Stimulated activated CD8-positive, alpha-beta memory T cell treated with anti-CD3 and anti-CD28 coated beads, Interleukin-2, amount 100 ng/mL, for 48 hours (primary cell): ENCODE measurements around the gene MMP12.

Experiments used
- DNase-seq, 2 donors: peaks; one replicate each; pipeline ENCODE4 v3.0.0-alpha.2; 2020; ENCODE audit warnings: low read depth in 2 of 2

MMP12 gene

DNA sequence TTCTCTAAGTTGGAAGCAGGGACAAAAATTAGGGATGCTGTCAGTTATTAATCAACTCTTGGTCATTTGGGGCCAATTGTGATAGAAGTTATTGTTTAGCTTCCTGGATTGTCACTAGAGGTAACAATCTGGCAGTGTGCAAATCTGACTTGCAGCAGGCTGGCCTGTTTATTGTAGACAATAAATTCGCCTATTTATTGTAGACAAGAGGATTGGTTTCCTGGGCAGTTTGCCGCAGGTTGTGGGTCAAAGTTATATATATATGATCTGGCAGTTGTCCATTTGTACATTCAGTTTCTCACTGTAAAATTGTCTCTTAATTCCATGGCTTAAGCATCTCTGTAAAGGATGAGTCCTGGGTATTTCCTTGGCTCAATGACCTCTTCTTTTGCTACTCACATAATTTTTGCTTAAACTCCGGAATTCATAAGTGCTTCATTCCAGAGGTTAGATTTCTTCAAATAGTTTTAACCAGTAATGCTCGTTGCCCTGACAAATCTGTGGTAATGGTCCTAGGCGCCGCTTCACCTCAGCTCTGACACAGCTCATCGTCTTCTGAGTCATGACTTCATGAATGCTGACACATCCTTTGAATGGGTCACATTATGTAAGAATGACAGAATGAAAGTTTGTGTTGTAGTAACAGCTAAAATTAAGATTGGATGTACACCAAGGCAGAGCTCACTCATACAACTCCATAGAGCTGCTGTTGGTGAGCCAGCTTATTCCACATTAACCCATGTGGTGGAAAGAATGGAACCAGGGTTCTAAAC, 23.6 kb downstream of the MMP12 start:
- DNase-seq: no peak

DNA sequence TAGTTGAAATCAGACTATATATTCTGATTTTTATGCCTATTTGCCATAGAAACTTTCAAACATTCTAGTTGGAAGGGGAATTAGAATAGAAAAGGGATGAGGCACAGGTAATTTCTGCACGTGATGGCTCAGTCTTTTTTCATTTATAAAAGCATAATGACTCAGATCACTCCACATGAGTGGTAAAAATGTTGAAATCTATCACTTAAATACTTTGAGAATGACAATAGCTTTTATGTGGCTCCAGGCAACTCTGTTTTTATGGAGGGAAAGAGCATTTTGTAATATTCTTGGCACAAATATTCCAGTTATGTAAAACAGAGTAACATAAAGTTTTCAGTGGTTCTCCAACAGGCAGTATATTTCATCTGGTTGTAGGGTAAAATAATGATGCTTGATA, 25.5 kb downstream of the MMP12 start:
- DNase-seq: no peak

DNA sequence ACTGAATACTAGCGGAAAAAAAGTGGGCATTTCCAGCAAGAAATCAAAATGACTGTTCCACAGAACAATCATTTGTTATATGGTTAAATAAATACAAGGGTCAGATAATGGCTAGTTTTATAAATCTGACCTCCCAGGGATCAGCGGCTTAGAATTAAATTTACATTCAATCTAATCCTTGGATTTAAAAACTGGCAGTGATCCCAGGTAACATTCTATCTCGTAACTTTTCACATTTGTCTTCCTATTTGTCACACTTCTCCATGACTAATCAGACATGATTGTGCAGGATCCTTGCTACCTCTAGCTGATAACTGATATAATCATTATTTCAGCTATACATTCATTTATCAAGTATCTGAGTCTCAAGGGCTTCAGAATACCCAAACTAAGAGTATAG, 28.5 kb downstream of the MMP12 start:
- DNase-seq: no peak

DNA sequence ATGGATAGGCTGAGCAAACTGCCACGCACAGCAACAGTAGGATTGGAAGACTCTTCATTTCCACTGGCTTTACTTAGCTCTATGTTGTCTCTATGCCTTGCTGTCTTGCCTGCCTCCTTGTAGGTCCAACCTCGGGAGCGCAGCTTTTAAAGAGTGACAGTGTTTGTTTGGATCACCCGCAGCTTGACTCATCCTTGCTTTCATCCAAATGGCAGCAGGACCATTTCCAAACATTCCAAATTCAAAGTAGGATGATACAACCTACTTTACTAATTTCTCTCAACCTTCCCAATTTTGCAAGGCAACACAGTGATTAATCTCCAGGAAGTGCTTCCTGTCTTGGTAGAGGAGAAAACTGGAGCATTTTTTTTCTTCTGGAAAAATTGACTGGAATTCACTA, 31.3 kb downstream of the MMP12 start, which contains the start of gene MMP3:
MMP3 (minus strand) TSS at position 121 of the 400 bp plus-strand sequence; CDS start at position 58, 63 bp downstream.
- no peak for DNase-seq

DNA sequence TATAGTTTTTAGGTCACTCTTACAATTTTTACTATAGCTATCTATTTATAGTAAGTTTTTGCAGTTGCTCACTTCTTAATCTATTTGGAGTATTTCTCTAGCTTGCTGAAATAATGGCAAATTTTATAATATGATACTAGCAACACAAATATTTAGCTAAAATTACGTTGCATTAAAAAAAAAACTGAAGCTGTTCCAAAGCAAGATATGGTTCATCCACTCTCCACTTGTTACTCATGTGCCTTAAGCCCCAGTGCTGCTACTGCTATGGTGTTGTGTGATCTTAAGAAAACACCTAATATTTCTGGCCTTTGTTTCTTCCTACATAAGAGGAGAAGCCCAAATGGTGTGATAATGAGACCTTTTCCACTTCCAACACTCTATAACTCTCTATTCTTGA, 31.9 kb downstream of the MMP12 start:
- DNase-seq: no peak

DNA sequence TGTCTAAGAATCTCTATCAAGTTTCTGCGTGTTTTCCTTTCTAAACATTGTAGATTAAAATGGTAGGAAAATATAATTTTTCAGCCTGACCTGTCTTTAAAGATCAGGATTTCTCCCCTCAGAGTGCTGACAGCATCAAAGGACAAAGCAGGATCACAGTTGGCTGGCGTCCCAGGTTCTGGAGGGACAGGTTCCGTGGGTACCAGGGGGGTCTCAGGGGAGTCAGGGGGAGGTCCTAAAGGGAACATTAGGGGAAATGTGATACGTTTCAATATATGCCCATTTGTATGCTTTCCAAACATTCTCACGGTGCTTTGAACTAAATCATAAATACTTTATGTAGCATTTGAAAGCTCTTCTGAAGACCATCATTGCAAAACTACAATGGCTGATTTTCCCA, 34.8 kb downstream of the MMP12 start:
- no peak for DNase-seq

DNA sequence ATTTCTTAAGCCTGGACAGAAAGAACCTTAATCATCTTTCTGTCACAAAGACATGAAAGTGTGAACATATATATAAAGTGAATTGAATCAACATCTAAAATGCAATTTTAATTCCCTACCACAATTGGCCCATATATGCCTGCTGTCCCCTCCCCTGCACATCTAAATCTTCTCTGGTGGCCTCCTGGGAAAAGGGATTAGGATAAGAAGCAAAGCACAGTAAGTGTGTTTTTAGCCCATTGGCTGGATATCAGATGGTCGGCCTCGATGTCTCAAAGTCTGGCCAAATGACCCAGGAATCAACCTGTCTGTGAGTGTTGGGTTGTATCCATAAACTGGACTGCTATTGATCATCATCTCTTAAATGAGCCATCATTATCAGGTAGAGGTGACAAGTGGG, 37.1 kb downstream of the MMP12 start:
- no peak for DNase-seq

DNA sequence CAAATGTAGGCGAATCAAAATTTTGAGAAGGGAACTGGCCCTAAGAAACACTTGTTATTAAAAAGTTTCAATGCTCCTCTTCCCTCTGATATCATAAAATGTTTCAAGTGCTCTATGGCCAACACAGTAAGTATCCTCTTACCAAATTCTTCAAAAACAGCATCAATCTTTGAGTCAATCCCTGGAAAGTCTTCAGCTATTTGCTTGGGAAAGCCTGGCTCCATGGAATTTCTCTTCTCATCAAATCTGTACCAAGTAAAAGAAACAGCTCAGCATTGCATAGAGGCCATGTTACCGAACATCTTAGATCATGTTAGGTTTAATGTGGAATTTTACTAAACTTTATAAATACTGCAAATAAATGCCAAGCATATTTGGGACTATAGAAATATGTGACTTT, 37.6 kb downstream of the MMP12 start:
- DNase-seq: no peak

DNA sequence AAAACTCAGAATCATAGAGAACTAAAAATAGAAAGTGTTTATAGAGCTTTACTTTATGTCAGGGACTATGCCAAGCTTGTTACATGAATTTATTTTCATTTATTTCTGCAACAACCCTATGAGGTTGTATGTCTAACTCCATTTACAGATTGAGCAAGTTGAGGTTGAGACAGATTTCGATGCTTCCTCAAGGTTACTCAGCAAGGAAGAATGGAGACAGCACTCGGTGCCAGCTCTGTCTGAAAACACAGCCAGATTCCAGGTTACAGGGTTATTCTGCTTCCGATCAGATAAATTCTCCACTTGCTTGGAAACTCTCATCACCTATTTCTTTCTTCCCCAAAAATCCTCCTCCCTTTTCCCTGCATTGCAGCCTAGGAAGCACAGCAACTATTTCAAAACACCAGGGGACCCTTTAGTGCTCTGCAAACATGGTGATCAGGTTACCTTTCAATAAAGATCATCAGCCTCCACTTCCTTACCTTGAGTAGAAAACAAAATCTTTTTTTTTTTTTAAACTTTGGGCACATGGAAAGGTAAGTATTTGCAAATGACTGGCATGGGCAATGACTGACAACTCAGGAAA, 38.4 kb downstream of the MMP12 start:
- DNase-seq: no peak

DNA sequence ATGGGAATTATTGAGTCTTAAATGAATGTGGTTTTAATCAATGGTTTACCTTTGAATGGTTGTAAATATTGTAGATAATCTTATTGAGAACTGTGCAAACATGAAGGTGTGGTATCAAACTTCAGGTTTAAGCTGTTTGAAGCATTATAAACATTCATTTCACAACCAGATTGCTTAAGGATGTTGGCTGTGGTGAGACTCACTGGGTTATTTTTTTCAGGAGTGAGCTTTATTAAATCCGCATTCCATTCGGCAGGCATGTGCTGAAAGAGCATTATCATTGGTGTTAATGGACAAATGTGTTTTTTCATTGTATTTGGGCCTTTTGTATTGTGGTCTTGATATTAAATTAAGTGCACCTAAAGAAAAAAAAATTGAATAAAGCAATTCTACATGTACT, 41.1 kb downstream of the MMP12 start:
- no peak for DNase-seq

DNA sequence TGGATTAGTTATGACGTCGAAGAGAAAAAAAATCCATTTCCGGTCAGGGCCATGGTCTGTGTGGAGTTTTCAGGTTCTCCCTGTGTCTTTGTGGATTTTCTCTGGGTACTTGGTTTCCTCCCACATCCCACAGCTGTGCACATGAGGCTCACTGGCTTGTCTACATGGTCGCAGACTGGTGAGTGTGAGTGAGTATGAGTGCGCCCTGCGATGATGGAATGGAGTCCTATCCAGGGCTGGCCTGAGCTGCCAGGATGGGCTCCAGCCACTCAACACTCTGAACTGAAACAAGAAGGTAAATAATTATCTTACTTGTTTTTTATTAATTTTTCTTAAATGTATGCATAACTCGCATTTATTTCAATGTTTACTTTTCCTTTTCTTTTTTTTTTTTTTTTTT, 42.2 kb downstream of the MMP12 start:
- no peak for DNase-seq

DNA sequence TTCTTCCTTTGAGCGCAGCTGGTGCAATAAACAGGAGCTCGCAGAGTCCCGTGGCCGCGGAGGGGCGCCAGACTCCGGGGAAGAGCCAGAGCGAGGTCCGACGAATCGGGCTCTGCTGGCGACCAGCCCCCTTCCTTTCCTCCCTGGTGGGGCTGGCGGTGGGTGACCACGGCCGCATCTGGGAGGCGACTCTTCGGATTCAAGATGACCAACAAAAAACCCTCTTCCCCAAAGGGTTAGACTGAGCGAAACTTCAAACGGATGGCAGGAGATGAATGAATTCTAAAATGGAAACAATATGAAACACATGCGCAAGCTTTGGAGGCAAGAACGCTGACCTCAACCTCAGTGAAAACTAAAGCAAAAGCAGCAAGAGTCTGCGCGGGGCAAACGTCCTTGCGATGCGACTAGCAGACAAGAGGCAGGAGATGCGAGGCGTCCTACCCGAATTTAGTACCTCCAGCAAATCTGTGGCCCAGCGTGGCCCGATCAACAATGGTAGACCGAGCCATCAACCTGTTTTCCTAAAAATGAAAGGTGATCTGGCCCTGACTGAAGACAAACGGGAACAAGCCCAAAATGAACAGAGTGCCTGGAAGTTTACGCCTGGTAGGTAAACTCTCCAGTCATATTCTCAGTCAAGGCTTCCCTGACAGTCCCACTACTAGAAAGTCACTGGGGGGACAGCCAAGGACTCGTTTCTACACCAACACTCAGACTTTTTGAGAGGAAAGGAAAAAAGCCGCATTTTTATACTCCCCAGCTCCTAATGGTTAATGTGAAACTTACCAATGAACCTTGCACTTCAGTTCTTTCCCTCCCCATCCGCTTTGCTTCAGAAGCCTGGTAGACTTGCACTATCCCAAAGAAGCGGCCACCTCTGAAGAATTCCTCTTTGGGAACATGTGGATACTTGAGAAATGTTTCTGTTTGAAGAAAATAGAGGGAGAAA, 43.0 kb downstream of the MMP12 start:
- no peak for DNase-seq

DNA sequence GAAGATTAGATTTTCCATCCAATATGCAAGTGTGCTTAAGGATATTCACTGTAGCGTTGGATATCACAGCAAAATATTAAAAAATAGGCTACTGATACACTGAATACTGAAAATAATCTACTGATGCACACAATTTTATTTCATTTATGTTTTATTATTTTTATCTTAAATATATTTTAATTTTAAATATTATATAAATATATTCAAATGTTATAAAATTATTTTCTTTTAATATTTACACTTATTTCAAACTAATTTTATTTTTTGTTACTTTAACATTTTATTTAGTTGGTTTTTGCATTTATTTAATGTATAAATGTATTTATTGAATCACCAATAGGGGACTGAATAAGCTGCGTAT, 43.7 kb downstream of the MMP12 start:
- no peak for DNase-seq

DNA sequence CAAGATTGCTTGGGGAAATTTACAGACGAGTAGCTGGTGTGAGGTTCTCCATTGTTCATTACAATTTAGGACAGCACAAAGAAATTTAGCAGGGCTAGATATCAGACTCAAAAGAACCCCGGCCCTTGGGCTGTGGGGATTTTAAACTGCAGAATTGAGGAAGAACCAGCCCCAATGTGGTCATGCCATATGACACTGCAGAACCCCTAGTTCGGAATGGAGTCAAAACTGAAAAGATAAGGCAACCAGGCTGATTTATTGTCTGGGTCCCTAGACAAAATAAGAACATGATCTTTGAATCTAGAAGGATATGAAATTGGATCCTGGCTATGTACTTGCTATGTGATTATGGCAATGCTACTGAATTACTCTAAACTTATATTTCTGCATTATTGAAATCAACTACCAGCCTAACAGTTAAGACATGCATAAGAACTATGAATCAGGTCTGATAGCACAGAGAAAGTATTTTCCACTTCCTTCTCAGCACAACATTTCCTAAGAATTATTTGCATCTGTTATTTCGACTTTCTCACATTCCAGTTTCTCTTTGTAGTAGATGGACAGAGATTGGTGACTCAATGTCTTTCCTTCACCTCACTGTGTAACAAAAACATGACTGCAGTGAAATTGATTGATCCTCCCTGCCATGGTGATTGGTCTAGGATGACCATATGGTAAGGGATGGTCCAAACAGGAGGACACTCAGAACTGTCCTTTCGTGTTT, 44.6 kb downstream of the MMP12 start:
- DNase-seq: no peak

DNA sequence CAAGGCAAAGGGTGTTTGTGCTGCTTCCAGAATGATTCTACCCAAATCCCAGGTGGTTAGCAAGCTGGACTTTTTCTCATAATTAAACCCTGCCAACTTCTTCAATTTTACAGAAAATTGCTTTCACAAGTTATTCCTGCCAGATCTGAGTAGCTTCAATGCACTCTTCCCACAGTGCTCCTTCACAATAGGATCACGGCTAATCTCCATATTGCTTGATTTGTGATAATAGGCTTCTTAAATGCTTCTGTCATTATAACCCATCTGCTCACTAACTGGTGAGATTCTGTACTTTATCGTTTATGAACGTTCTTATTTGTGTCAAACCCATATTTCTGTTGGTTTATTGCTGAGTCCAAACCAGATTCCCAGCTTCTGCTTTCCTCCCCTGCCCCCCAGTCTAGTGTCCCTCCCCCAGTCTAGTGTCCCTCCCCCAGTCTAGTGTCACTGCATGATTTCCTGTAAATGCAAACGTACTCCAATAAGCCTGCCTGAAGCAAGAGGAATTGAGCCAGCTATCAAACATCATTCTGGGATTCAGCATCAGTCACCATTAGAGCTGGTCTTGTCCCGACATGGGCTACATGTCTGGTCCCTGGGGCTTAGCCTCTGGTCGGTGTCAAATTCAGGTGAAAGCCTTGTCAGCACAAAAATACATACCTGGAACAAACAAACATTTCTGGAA, 45.3 kb downstream of the MMP12 start:
- DNase-seq: no peak

DNA sequence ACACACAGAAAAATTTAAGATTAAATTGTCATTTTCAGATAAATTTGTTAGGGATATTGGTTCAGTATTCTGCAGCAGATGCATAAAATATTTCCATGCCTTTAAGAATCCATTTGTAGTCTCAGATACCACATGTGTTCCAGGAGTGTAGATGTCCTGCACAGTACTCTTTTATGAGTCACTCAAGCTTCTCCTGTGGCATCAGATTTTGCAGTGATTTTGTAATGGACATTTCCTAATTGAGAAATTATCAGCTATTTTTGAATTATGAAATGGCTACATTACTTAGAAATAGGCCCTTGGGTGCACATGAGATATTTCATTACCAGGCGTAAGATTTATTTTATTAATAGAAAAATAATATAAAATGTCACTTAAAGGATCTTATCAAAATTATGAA, 50.2 kb downstream of the MMP12 start:
- DNase-seq: no peak

DNA sequence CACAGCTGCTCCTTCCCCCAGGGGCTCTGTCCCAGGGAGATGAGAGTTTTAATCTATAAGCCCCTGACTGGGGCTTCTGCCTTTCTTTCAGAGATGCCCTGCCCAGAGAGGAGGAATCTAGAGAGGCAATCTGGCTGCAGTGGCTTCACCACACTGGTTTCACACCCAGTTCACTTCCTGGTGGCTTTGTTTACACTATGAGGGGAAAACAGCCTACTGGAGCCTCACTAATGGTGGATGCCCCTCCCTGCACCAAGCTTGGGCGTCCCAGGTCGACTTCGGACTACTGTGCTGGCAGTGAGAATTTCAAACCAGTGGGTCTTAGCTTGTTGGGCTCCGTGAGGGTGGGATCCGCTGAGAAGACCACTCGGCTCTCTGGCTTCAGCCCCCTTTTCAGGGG, 55.3 kb downstream of the MMP12 start:
- no peak for DNase-seq

DNA sequence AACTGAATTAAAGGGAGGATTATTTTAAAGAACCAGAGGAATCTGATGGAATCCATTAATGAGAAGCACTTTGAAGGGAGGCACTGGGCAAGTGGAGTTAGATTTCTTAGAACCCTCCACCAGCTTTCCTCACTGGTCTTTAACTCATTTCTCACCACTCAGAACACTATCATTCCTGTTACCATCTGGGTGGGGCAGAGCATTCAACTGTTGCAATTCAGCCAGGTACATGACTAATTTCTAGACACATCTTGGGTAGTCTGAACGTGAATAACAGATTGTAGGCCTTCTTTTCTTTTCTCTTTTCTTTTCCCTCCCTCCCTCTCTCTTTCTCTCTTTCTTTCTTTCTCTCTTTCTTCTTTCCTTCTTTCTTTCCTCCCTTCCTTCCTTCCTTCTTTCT, 61.3 kb downstream of the MMP12 start:
- no peak for DNase-seq
